HEK293 (cell line): Measurements from ENCODE around the gene PMEL.

Source experiments
- CTCF ChIA-PET: fragments of 350-600 bp; formaldehyde crosslinking; extraction: SDS; loops from one replicate; lab custom pipeline; 2021; ENCODE audit warnings: antibody characterized with exemption; lab: Yijun Ruan, JAX
- POLR2A ChIA-PET: fragments of 300-600 bp; formaldehyde crosslinking; extraction: SDS; loops from one replicate; lab custom pipeline; 2020; ENCODE audit warnings: antibody characterized with exemption, inconsistent platforms; lab: Yijun Ruan, JAX
- H3K27ac ChIP-seq: fragments of 200-500 bp; sonication (Bioruptor generic); 2 replicates; pipeline ENCODE4 v1.5.1; 2014; ENCODE audit warnings: low read depth, low read length, control low read depth, inconsistent platforms; ENCODE audit errors: extremely low read depth
- H3K36me3 ChIP-seq, 2 experiments: fragments of 200-500 bp in 1 of 2; sonication (Bioruptor generic) in 1 of 2; 1 replicate in 1 of 2; 2 replicates in 1 of 2; pipeline ENCODE4 v1.5.1; 2014 to 2017; ENCODE audit warnings: inconsistent platforms in 2 of 2, low read length in 2 of 2; ENCODE audit not compliant: control insufficient read depth in 2 of 2, insufficient read depth in 1 of 2
- H3K4me1 ChIP-seq: fragments of 200-500 bp; sonication (Bioruptor generic); 2 replicates; pipeline ENCODE4 v1.5.1; 2014; ENCODE audit warnings: mild to moderate bottlenecking, low read length, inconsistent platforms; ENCODE audit not compliant: control insufficient read depth, insufficient read depth
- H3K4me3 ChIP-seq: 2 replicates; pipeline ENCODE4 v1.5.1; 2011; ENCODE audit warnings: low read depth, mild to moderate bottlenecking, control low read depth, low read length, moderate library complexity
- H3K9me3 ChIP-seq: fragments of 200-500 bp; sonication (Bioruptor generic); 2 replicates; pipeline ENCODE4 v1.5.1; 2014; ENCODE audit warnings: low read depth, low read length, inconsistent platforms; ENCODE audit not compliant: control insufficient read depth, insufficient read depth
- HOXC10 ChIP-seq: sonication (generic); formaldehyde crosslinking; IDR thresholded peaks from 2 replicates; pipeline ENCODE4 v1.8.1; 2023; ENCODE audit warnings: mild to moderate bottlenecking, missing genetic modification reagents
- KLF1 ChIP-seq: fragments of 450-650 bp; formaldehyde crosslinking; IDR thresholded peaks from 2 replicates; pipeline ENCODE4 v1.5.1; 2016; ENCODE audit warnings: missing biosample characterization, missing genetic modification characterization
- KLF8 ChIP-seq: fragments of 450-650 bp; formaldehyde crosslinking; IDR thresholded peaks from 2 replicates; pipeline ENCODE4 v1.5.1; 2016; ENCODE audit warnings: missing biosample characterization, missing genetic modification characterization
- MEIS1 ChIP-seq: sonication (generic); formaldehyde crosslinking; IDR thresholded peaks from 2 replicates; pipeline ENCODE4 v1.8.1; 2022; ENCODE audit warnings: missing genetic modification reagents, mild to moderate bottlenecking, borderline replicate concordance
- SALL2 ChIP-seq: fragments of 450-650 bp; formaldehyde crosslinking; IDR thresholded peaks from 2 replicates; pipeline ENCODE4 v1.5.0; 2017; ENCODE audit warnings: missing biosample characterization, mild to moderate bottlenecking, missing genetic modification characterization, borderline replicate concordance
- SP3 ChIP-seq: fragments of 450-650 bp; formaldehyde crosslinking; IDR thresholded peaks from 2 replicates; pipeline ENCODE4 v1.5.1; 2016; ENCODE audit warnings: missing biosample characterization, missing genetic modification characterization
- ZBTB17 ChIP-seq: fragments of 450-650 bp; formaldehyde crosslinking; IDR thresholded peaks from 2 replicates; pipeline ENCODE4 v1.5.1; 2016; ENCODE audit warnings: missing biosample characterization, missing genetic modification characterization
- ZBTB21 ChIP-seq: fragments of 450-650 bp; formaldehyde crosslinking; IDR thresholded peaks from 2 replicates; pipeline ENCODE4 v1.5.1; 2017; ENCODE audit warnings: missing biosample characterization, missing genetic modification characterization
- ZBTB8A ChIP-seq: fragments of 450-650 bp; formaldehyde crosslinking; IDR thresholded peaks from 2 replicates; pipeline ENCODE4 v1.5.1; 2016; ENCODE audit warnings: missing biosample characterization, missing genetic modification characterization
- ZEB2 ChIP-seq: fragments of 450-650 bp; formaldehyde crosslinking; IDR thresholded peaks from 2 replicates; pipeline ENCODE4 v1.5.1; 2016; ENCODE audit warnings: missing biosample characterization, missing genetic modification characterization
- ZNF112 ChIP-seq: fragments of 450-650 bp; formaldehyde crosslinking; IDR thresholded peaks from 2 replicates; pipeline ENCODE4 v1.5.0; 2017; ENCODE audit warnings: missing biosample characterization, missing genetic modification characterization
- ZNF121 ChIP-seq: fragments of 450-650 bp; formaldehyde crosslinking; IDR thresholded peaks from 2 replicates; pipeline ENCODE4 v1.5.1; 2016; ENCODE audit warnings: missing biosample characterization, missing genetic modification characterization
- ZNF138 ChIP-seq: fragments of 450-650 bp; formaldehyde crosslinking; IDR thresholded peaks from 2 replicates; pipeline ENCODE4 v1.5.1; 2016; ENCODE audit warnings: missing biosample characterization, missing genetic modification characterization, borderline replicate concordance
- ZNF146 ChIP-seq: fragments of 450-650 bp; formaldehyde crosslinking; IDR thresholded peaks from 2 replicates; pipeline ENCODE4 v1.5.1; 2016; ENCODE audit warnings: missing biosample characterization, missing genetic modification characterization
- ZNF148 ChIP-seq: fragments of 450-650 bp; formaldehyde crosslinking; IDR thresholded peaks from 2 replicates; pipeline ENCODE4 v1.5.0; 2017; ENCODE audit warnings: missing biosample characterization, missing genetic modification characterization, borderline replicate concordance
- ZNF19 ChIP-seq: fragments of 450-650 bp; formaldehyde crosslinking; IDR thresholded peaks from 2 replicates; pipeline ENCODE4; 2016; ENCODE audit warnings: missing biosample characterization, missing genetic modification characterization, low read depth
- ZNF2 ChIP-seq: fragments of 450-650 bp; formaldehyde crosslinking; IDR thresholded peaks from 2 replicates; pipeline ENCODE4 v1.5.1; 2016; ENCODE audit warnings: missing biosample characterization, missing genetic modification characterization
- ZNF211 ChIP-seq: fragments of 450-650 bp; formaldehyde crosslinking; IDR thresholded peaks from 2 replicates; pipeline ENCODE4 v1.5.1; 2016; ENCODE audit warnings: low read depth, missing biosample characterization, missing genetic modification characterization
- ZNF274 ChIP-seq, 2 experiments: fragments of 200-500 bp in 1 of 2; fragments of 450-650 bp in 1 of 2; sonication (Bioruptor generic) in 1 of 2; formaldehyde crosslinking in 1 of 2; IDR thresholded peaks; 2 replicates each; pipeline versions ENCODE4 v1.5.1 to v1.6.1; 2014 to 2016; ENCODE audit warnings: borderline replicate concordance in 1 of 2, inconsistent platforms in 1 of 2, low read length in 1 of 2, missing biosample characterization in 1 of 2, missing genetic modification characterization in 1 of 2
- ZNF341 ChIP-seq: fragments of 450-650 bp; formaldehyde crosslinking; IDR thresholded peaks from 2 replicates; pipeline ENCODE4; 2016; ENCODE audit warnings: low read depth, missing biosample characterization, missing genetic modification characterization
- ZNF366 ChIP-seq: fragments of 450-650 bp; formaldehyde crosslinking; conservative IDR thresholded peaks from 2 replicates; pipeline ENCODE4 v1.5.1; 2016; ENCODE audit warnings: missing biosample characterization, missing genetic modification characterization
- ZNF37A ChIP-seq: fragments of 450-650 bp; IDR thresholded peaks from 2 replicates; pipeline ENCODE4 v1.5.1; 2018; ENCODE audit warnings: missing biosample characterization, missing genetic modification characterization
- ZNF391 ChIP-seq: fragments of 450-650 bp; formaldehyde crosslinking; IDR thresholded peaks from 2 replicates; pipeline ENCODE4 v1.5.1; 2016; ENCODE audit warnings: low read depth, missing biosample characterization, missing genetic modification characterization, borderline replicate concordance
- ZNF426 ChIP-seq: fragments of 450-650 bp; formaldehyde crosslinking; IDR thresholded peaks from 2 replicates; pipeline ENCODE4 v1.5.1; 2017; ENCODE audit warnings: missing biosample characterization, missing genetic modification characterization, mild to moderate bottlenecking, inconsistent platforms, moderate library complexity
- ZNF473 ChIP-seq: fragments of 450-650 bp; formaldehyde crosslinking; IDR thresholded peaks from 2 replicates; pipeline ENCODE4 v1.5.1; 2017; ENCODE audit warnings: missing biosample characterization, missing genetic modification characterization
- ZNF529 ChIP-seq: fragments of 450-650 bp; formaldehyde crosslinking; IDR thresholded peaks from 2 replicates; pipeline ENCODE4 v1.5.1; 2017; ENCODE audit warnings: missing genetic modification characterization, missing biosample characterization; ENCODE audit not compliant: insufficient replicate concordance
- ZNF621 ChIP-seq: fragments of 450-650 bp; formaldehyde crosslinking; IDR thresholded peaks from 2 replicates; pipeline ENCODE4 v1.5.1; 2017; ENCODE audit warnings: missing biosample characterization, missing genetic modification characterization
- ZNF623 ChIP-seq: fragments of 450-650 bp; formaldehyde crosslinking; IDR thresholded peaks from 2 replicates; pipeline ENCODE4 v1.5.1; 2016; ENCODE audit warnings: missing biosample characterization, missing genetic modification characterization
- ZNF791 ChIP-seq: fragments of 450-650 bp; formaldehyde crosslinking; IDR thresholded peaks from 2 replicates; pipeline ENCODE4 v1.5.1; 2016; ENCODE audit warnings: missing biosample characterization, missing genetic modification characterization
- TF ChIP-seq, protein P1 (sequence below): fragments of 450-650 bp; formaldehyde crosslinking; optimal IDR thresholded peaks from 2 replicates; pipeline ENCODE3; 2016; ENCODE audit warnings: missing biosample characterization, mild to moderate bottlenecking, missing genetic modification characterization
- TF ChIP-seq, protein P2 (sequence below): fragments of 450-650 bp; formaldehyde crosslinking; IDR thresholded peaks from 2 replicates; pipeline ENCODE4 v1.5.1; 2016; ENCODE audit warnings: missing biosample characterization, missing genetic modification characterization
- TF ChIP-seq, protein P3 (sequence below): fragments of 450-650 bp; formaldehyde crosslinking; IDR thresholded peaks from 2 replicates; pipeline ENCODE4 v1.5.1; 2016; ENCODE audit warnings: missing biosample characterization, missing genetic modification characterization

The PMEL gene

GRCh38 chr12:55931317-55931779, 34.5 kb downstream of the PMEL start (continued):
- no peak for TF ChIP-seq ZNF121 (tag by site-specific recombination)
- peak; percentile 64 for TF ChIP-seq ZNF341 (tag by site-specific recombination)
- no peak for TF ChIP-seq ZNF529 (tag by site-specific recombination)
- no peak for TF ChIP-seq ZNF426
- TF ChIP-seq ZNF621: no peak
- TF ChIP-seq ZBTB17 (tag by site-specific recombination): peak; percentile 34; the same call in 1 of the 2 replicates
- TF ChIP-seq KLF1: 0 out of 2 replicates have a peak, but pooled peaks have one; percentile 8
- peak; percentile 10; the same call in 1 of the 2 replicates for TF ChIP-seq SP3
- no peak for TF ChIP-seq ZNF148
- TF ChIP-seq ZNF366 (tag by site-specific recombination): peak; percentile 68

DNA sequence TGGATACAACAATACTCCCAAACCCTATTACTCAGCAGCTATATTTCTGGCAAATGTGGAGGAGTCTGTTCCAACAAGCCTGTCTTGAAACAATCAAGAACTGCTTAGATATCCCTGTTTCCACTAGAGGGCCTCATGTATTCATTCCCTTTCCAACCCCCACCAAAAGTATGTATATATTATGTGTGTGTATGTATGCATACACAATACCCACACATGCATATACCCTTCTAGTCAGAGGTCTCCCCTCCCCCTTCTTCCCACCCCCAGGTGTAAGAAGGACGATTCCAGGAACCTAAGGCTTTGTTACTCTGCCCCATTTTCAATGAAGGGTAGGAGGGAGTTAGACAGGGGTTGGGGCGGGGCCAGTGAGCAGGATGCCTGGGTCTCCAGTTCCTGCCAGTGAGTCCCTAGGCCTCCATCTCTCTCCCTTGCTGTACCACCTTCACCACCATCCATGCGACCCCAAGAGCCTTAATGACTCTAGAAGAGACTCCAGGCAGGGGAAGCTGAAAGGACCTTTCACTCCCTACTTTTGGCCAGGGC, 35.0 kb downstream of the PMEL start, which contains the start of gene DGKA:
Gene DGKA, plus strand, starts transcription at position 392 of the 546 bp plus-strand sequence. CDS start 5,342 bp downstream, outside the sequence.
- Histone ChIP-seq H3K4me1 (peaks cover 4% of the 10 kb centered on the region; the same call in 1 of the 2 replicates), H3K9me3 (no peaks in the 10 kb centered on the region), H3K4me3 (peak within 1 kb of the TSS; percentile 58), H3K27ac (no peak within 1 kb of the TSS; the same call in 1 of the 2 replicates), H3K36me3 (no peaks in the 10 kb centered on the region)
- ChIA-PET POLR2A (interaction anchor here (1.3 kb wide), 2 partner anchors 101 kb away, joined by 9 to 12 read pairs; partner anchors contain the start of gene DNAJC14), CTCF (interaction anchor here (0.6 to 1.6 kb wide), 20 partner anchors 9 to 136 kb away, joined by 3 to 15 read pairs (median 3); partner anchors contain the start of genes DNAJC14 and ORMDL2)
- TF ChIP-seq ZNF274 (IDR thresholded peaks at IDR 0.05; ENCODE audit: low read length) (no peak), ZNF274 (tag by site-specific recombination; IDR thresholded peaks at IDR 0.05; ENCODE audit: borderline replicate concordance) (no peak), ZNF138 (tag by site-specific recombination) (no peak), HOXC10 (CRISPR knock-in tag) (no peak), MEIS1 (no peak), ZNF211 (tag by site-specific recombination) (no peak), ZNF37A (no peak), KLF8 (tag by site-specific recombination) (0 out of 2 replicates have a peak, but pooled peaks have one; percentile 39), SALL2 (no peak), ZNF623 (tag by site-specific recombination) (no peak), ZBTB8A (tag by site-specific recombination) (no peak), ZNF2 (tag by site-specific recombination) (no peak), ZBTB21 (tag by site-specific recombination) (no peak), ZNF19 (no peak), ZNF391 (tag by site-specific recombination) (no peak), ZNF473 (tag by site-specific recombination) (no peak), ZNF112 (no peak), ZNF146 (tag by site-specific recombination) (no peak), ZNF366 (tag by site-specific recombination) (no peak), ZNF791 (tag by site-specific recombination) (no peak), ZEB2 (tag by site-specific recombination) (no peak)
- TF ChIP-seq, protein P1, sequence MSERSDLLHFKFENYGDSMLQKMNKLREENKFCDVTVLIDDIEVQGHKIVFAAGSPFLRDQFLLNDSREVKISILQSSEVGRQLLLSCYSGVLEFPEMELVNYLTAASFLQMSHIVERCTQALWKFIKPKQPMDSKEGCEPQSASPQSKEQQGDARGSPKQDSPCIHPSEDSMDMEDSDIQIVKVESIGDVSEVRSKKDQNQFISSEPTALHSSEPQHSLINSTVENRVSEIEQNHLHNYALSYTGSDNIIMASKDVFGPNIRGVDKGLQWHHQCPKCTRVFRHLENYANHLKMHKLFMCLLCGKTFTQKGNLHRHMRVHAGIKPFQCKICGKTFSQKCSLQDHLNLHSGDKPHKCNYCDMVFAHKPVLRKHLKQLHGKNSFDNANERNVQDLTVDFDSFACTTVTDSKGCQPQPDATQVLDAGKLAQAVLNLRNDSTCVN (tag by site-specific recombination): no peak
- TF ChIP-seq, protein P2, sequence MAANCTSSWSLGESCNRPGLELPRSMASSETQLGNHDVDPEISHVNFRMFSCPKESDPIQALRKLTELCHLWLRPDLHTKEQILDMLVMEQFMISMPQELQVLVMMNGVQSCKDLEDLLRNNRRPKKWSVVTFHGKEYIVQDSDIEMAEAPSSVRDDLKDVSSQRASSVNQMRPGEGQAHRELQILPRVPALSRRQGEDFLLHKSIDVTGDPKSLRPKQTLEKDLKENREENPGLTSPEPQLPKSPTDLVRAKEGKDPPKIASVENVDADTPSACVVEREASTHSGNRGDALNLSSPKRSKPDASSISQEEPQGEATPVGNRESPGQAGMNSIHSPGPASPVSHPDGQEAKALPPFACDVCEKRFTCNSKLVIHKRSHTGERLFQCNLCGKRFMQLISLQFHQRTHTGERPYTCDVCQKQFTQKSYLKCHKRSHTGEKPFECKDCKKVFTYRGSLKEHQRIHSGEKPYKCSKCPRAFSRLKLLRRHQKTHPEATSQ (tag by site-specific recombination): no peak
- TF ChIP-seq, protein P3, sequence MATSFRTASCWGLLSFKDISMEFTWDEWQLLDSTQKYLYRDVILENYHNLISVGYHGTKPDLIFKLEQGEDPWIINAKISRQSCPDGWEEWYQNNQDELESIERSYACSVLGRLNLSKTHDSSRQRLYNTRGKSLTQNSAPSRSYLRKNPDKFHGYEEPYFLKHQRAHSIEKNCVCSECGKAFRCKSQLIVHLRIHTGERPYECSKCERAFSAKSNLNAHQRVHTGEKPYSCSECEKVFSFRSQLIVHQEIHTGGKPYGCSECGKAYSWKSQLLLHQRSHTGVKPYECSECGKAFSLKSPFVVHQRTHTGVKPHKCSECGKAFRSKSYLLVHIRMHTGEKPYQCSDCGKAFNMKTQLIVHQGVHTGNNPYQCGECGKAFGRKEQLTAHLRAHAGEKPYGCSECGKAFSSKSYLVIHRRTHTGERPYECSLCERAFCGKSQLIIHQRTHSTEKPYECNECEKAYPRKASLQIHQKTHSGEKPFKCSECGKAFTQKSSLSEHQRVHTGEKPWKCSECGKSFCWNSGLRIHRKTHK: no peak
